Measurements from ENCODE around the gene TEDC1. TPM values are rescaled to one million over a fixed set of nuclear protein-coding genes. Genes with fewer than 3 reads are reported as not detected.

The TEDC1 gene
- total RNA-seq, 1 donor from 2014 or later = 3.8 TPM

GRCh38 chr14:105501504-105502291, 10.7 kb downstream of the TEDC1 start:
- intact Hi-C loops (cut with DNase I) = no loop called here
- DNase-seq (ENCODE audit: low spot score) = no peak

GRCh38 chr14:105502446-105503295, 11.6 kb downstream of the TEDC1 start:
- intact Hi-C loops (cut with DNase I) = no loop called here
- no peak for DNase-seq (ENCODE audit: low spot score)

- DNase-seq (ENCODE audit: low spot score) = no peak
- intact Hi-C loops (cut with DNase I) = no loop called here
Measured at GRCh38 chr14:105503296-105503640, 12.2 kb downstream of the TEDC1 start.

- intact Hi-C loops (cut with DNase I) = no loop called here
- DNase-seq (ENCODE audit: low spot score) = no peak
Measured at GRCh38 chr14:105503935-105504692, 13.1 kb downstream of the TEDC1 start.

- intact Hi-C loops (cut with DNase I) = no loop called here
- DNase-seq (ENCODE audit: low spot score) = no peak
Measured at GRCh38 chr14:105505101-105505500, 14.1 kb downstream of the TEDC1 start.

GRCh38 chr14:105507247-105507646, 16.2 kb downstream of the TEDC1 start:
- DNase-seq (ENCODE audit: low spot score) = no peak
- intact Hi-C loops (cut with DNase I) = no loop called here

GRCh38 chr14:105508069-105508468, 17.0 kb downstream of the TEDC1 start:
- intact Hi-C loops (cut with DNase I) = no loop called here
- no peak for DNase-seq (ENCODE audit: low spot score)

GRCh38 chr14:105508601-105509000, 17.6 kb downstream of the TEDC1 start:
- intact Hi-C loops (cut with DNase I) = no loop called here
- DNase-seq (ENCODE audit: low spot score) = no peak

- intact Hi-C loops (cut with DNase I) = no loop called here
- DNase-seq (ENCODE audit: low spot score) = no peak
Measured at GRCh38 chr14:105517096-105517495, 26.1 kb downstream of the TEDC1 start.

- no peak for DNase-seq (ENCODE audit: low spot score)
- intact Hi-C loops (cut with DNase I) = no loop called here
Measured at GRCh38 chr14:105519946-105520698, 29.1 kb downstream of the TEDC1 start.

GRCh38 chr14:105525326-105525725, 34.3 kb downstream of the TEDC1 start:
- DNase-seq (ENCODE audit: low spot score) = no peak
- intact Hi-C loops (cut with DNase I) = loop anchor here (5.0 kb wide), 2 partner anchors 33 to 78 kb away; partner anchors contain the start of gene TEDC1

GRCh38 chr14:105525861-105526775, 35.1 kb downstream of the TEDC1 start, which contains the start of gene TMEM121:
TMEM121 (plus strand) TSS chr14:105526583; CDS start chr14:105528835, 2,252 bp downstream.
- intact Hi-C loops (cut with DNase I) = loop anchor here (5.0 kb wide), 2 partner anchors 34 to 79 kb away; partner anchors contain the start of gene TEDC1
- DNase-seq (ENCODE audit: low spot score) = no peak

GRCh38 chr14:105526776-105527380, 35.8 kb downstream of the TEDC1 start:
- intact Hi-C loops (cut with DNase I) = loop anchor here (5.0 kb wide), 2 partner anchors 35 to 80 kb away; partner anchors contain the start of gene TEDC1

GRCh38 chr14:105527381-105527825, 36.4 kb downstream of the TEDC1 start:
- peak; percentile 27 for DNase-seq (ENCODE audit: low spot score)

More at GRCh38 chr14:105526776-105527380, 35.8 kb downstream of the TEDC1 start:
- DNase-seq (ENCODE audit: low spot score) = peak; percentile 57

GRCh38 chr14:105527826-105528585, 37.0 kb downstream of the TEDC1 start:
- DNase-seq (ENCODE audit: low spot score) = peak; percentile 90
- intact Hi-C loops (cut with DNase I) = loop anchor here (1.0 to 5.0 kb wide), 3 partner anchors 36 to 157 kb away; partner anchors contain the start of gene TEDC1

More at GRCh38 chr14:105527381-105527825, 36.4 kb downstream of the TEDC1 start:
- intact Hi-C loops (cut with DNase I) = loop anchor here (5.0 kb wide), 2 partner anchors 35 to 80 kb away; partner anchors contain the start of gene TEDC1

GRCh38 chr14:105528586-105529318, 37.7 kb downstream of the TEDC1 start:
- peak; percentile 53 for DNase-seq (ENCODE audit: low spot score)
- intact Hi-C loops (cut with DNase I) = loop anchor here (1.0 to 5.0 kb wide), 3 partner anchors 36 to 157 kb away; partner anchors contain the start of gene TEDC1
